ENCODE data around the gene ZNF416. TPM values are rescaled to one million over a fixed set of nuclear protein-coding genes. Genes with fewer than 3 reads are reported as not detected.

The ZNF416 gene
- total RNA-seq, 1 experiment from 2014 or later = 8.7 TPM

DNA sequence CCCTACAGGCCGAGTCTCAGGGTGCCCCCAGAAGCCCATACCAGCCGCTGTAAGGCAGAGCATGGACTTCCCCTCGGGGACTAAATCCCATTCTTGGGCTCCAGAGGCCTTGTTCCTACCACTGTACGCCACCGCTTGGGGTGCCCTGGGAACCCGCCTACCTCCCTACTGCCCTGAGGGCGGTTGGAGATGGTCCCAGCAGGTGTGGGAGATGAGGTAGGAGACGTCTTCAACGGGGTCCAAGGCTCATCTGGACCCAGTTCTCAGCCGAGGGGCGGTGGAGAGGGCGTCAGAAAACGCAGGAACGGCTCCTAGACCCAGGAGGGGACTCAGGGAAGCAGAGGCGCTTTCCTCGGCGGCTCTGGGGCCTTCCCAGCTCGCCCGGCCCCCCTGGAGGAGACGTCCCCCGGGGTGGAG, 4.4 kb upstream of the ZNF416 start:
- Histone ChIP-seq H3K27me3 (ENCODE audit: control insufficient read depth, insufficient read depth, low read length) (no peaks in the 10 kb centered on the region), H3K9me3 (ENCODE audit: control insufficient read depth, insufficient read depth, low read depth, low read length) (peaks cover 4% of the 10 kb centered on the region; the same call in 1 of the 2 replicates), H3K36me3 (ENCODE audit: control insufficient read depth, insufficient read depth, low read length) (no peaks in the 10 kb centered on the region), H3K4me3 (ENCODE audit: low read depth in 2 of 2, low read length in 2 of 2) (no peak overlapping the region), H3K4me1 (ENCODE audit: control insufficient read depth, insufficient read depth, low read length) (peaks cover 4% of the 10 kb centered on the region; the same call in 1 of the 2 replicates), H3K27ac (ENCODE audit: low read length) (no peak overlapping the region)
- intact Hi-C loops (cut with micrococcal nuclease; ENCODE audit: unreplicated experiment) = no loop called here
- DNase-seq (ENCODE audit: low read depth, low spot score) (no peak), ATAC-seq (no peak)
- ChIA-PET CTCF (no interaction called here), POLR2A (no interaction called here)
- TF ChIP-seq, protein P1, sequence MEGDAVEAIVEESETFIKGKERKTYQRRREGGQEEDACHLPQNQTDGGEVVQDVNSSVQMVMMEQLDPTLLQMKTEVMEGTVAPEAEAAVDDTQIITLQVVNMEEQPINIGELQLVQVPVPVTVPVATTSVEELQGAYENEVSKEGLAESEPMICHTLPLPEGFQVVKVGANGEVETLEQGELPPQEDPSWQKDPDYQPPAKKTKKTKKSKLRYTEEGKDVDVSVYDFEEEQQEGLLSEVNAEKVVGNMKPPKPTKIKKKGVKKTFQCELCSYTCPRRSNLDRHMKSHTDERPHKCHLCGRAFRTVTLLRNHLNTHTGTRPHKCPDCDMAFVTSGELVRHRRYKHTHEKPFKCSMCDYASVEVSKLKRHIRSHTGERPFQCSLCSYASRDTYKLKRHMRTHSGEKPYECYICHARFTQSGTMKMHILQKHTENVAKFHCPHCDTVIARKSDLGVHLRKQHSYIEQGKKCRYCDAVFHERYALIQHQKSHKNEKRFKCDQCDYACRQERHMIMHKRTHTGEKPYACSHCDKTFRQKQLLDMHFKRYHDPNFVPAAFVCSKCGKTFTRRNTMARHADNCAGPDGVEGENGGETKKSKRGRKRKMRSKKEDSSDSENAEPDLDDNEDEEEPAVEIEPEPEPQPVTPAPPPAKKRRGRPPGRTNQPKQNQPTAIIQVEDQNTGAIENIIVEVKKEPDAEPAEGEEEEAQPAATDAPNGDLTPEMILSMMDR (IDR thresholded peaks at IDR 0.05) = no peak
- TF ChIP-seq TCF7L2 (IDR thresholded peaks at IDR 0.05; ENCODE audit: low read depth, low read length) (no peak), POLR2AphosphoS5 (IDR thresholded peaks at IDR 0.05; ENCODE audit: low read depth, low read length) (no peak), SIN3A (IDR thresholded peaks at IDR 0.05; ENCODE audit: borderline replicate concordance, insufficient read depth, low read depth, low read length) (no peak)
- TF ChIP-seq, protein P2, sequence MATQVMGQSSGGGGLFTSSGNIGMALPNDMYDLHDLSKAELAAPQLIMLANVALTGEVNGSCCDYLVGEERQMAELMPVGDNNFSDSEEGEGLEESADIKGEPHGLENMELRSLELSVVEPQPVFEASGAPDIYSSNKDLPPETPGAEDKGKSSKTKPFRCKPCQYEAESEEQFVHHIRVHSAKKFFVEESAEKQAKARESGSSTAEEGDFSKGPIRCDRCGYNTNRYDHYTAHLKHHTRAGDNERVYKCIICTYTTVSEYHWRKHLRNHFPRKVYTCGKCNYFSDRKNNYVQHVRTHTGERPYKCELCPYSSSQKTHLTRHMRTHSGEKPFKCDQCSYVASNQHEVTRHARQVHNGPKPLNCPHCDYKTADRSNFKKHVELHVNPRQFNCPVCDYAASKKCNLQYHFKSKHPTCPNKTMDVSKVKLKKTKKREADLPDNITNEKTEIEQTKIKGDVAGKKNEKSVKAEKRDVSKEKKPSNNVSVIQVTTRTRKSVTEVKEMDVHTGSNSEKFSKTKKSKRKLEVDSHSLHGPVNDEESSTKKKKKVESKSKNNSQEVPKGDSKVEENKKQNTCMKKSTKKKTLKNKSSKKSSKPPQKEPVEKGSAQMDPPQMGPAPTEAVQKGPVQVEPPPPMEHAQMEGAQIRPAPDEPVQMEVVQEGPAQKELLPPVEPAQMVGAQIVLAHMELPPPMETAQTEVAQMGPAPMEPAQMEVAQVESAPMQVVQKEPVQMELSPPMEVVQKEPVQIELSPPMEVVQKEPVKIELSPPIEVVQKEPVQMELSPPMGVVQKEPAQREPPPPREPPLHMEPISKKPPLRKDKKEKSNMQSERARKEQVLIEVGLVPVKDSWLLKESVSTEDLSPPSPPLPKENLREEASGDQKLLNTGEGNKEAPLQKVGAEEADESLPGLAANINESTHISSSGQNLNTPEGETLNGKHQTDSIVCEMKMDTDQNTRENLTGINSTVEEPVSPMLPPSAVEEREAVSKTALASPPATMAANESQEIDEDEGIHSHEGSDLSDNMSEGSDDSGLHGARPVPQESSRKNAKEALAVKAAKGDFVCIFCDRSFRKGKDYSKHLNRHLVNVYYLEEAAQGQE (IDR thresholded peaks at IDR 0.05; ENCODE audit: insufficient read depth in 1 of 2, low read depth in 2 of 2, low read length in 1 of 2) = no peak
- in situ Hi-C loops (cut with HindIII; ENCODE audit: low pct_unique_long_range_greater_than_20kb, low sequenced_read_pairs) = no loop called here
- no TSS peak for BruUV-seq (replicated peaks)

DNA sequence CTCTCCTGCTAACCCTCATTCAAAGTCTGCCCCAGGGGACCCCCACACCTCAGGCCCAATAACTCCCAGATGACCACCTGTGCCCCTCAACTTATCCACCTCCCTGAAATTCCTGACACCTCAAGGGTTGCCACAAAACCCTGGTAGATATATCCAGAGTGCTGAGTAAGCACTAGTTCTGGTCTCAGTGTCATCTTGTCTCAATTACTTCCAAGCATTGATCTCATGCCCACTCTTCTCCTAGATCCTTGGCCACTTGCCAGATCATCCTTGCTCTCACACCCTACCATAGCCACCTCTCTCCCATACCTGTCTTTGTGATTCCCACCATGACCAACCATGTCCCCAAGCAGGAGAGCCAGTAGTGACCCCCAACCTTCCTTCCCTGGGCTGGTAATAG, 2.0 kb downstream of the ZNF416 start:
- DNase-seq (ENCODE audit: low read depth, low spot score) = no peak
- BruUV-seq (replicated peaks) = no TSS peak
- TF ChIP-seq, protein P1 (IDR thresholded peaks at IDR 0.05) = no peak
- TF ChIP-seq SIN3A (IDR thresholded peaks at IDR 0.05; ENCODE audit: borderline replicate concordance, insufficient read depth, low read depth, low read length) (no peak), TCF7L2 (IDR thresholded peaks at IDR 0.05; ENCODE audit: low read depth, low read length) (no peak), POLR2AphosphoS5 (IDR thresholded peaks at IDR 0.05; ENCODE audit: low read depth, low read length) (no peak)
- TF ChIP-seq, protein P2 (IDR thresholded peaks at IDR 0.05; ENCODE audit: insufficient read depth in 1 of 2, low read depth in 2 of 2, low read length in 1 of 2) = no peak
- Histone ChIP-seq H3K27me3 (ENCODE audit: control insufficient read depth, insufficient read depth, low read length) (no peaks in the 10 kb centered on the region), H3K27ac (ENCODE audit: low read length) (no peak overlapping the region), H3K4me3 (ENCODE audit: low read depth in 2 of 2, low read length in 2 of 2) (no peak overlapping the region), H3K4me1 (ENCODE audit: control insufficient read depth, insufficient read depth, low read length) (peaks cover 6% of the 10 kb centered on the region; the same call in 1 of the 2 replicates), H3K36me3 (ENCODE audit: control insufficient read depth, insufficient read depth, low read length) (peaks cover 5% of the 10 kb centered on the region), H3K9me3 (ENCODE audit: control insufficient read depth, insufficient read depth, low read depth, low read length) (peaks cover 68% of the 10 kb centered on the region)
- ATAC-seq = no peak
- CTCF ChIA-PET = no interaction called here
- intact Hi-C loops (cut with micrococcal nuclease; ENCODE audit: unreplicated experiment) = no loop called here
- POLR2A ChIA-PET = no interaction called here
- in situ Hi-C loops (cut with HindIII; ENCODE audit: low pct_unique_long_range_greater_than_20kb, low sequenced_read_pairs) = no loop called here

Measured in Panc1 (cell line).